ENCODE results near the gene DESI2.

DNA sequence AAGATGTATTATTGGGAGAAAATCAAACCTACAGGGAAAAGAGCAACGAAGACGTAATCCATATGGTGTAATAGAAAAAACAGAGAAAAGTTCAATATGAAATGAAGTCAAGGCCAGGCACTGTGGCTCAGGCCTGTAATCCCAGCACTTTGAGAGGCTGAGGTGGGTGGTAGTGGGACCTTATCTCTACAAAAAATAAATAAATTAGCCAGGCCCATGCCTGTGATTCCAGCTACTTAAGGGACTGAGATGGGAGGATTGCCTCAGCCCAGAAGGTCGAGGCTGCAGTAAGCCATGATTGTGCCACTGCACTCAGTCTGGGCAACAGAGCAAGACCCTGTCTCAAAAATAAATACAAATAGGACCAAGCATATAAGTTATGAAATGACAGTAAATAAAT, 11.4 kb downstream of the DESI2 start:
- TF ChIP-seq, protein P1, sequence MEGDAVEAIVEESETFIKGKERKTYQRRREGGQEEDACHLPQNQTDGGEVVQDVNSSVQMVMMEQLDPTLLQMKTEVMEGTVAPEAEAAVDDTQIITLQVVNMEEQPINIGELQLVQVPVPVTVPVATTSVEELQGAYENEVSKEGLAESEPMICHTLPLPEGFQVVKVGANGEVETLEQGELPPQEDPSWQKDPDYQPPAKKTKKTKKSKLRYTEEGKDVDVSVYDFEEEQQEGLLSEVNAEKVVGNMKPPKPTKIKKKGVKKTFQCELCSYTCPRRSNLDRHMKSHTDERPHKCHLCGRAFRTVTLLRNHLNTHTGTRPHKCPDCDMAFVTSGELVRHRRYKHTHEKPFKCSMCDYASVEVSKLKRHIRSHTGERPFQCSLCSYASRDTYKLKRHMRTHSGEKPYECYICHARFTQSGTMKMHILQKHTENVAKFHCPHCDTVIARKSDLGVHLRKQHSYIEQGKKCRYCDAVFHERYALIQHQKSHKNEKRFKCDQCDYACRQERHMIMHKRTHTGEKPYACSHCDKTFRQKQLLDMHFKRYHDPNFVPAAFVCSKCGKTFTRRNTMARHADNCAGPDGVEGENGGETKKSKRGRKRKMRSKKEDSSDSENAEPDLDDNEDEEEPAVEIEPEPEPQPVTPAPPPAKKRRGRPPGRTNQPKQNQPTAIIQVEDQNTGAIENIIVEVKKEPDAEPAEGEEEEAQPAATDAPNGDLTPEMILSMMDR (IDR thresholded peaks at IDR 0.05), result no peak
- TF ChIP-seq POLR2A (IDR thresholded peaks at IDR 0.05; ENCODE audit: low read length), result no peak
- TF ChIP-seq PHF8 (IDR thresholded peaks at IDR 0.05; ENCODE audit: borderline replicate concordance, low read depth), result no peak
- no peak for TF ChIP-seq FOXS1 (CRISPR knock-in tag; IDR thresholded peaks at IDR 0.05)
- no peak for TF ChIP-seq MAZ (IDR thresholded peaks at IDR 0.05; ENCODE audit: borderline replicate concordance, low read depth, low read length)
- no peak for TF ChIP-seq ESRRA (IDR thresholded peaks at IDR 0.05; ENCODE audit: borderline replicate concordance, low read length)
- no peak for TF ChIP-seq CBX8 (IDR thresholded peaks at IDR 0.05)
- TF ChIP-seq TFCP2L1 (CRISPR knock-in tag; IDR thresholded peaks at IDR 0.05), result no peak
- TF ChIP-seq MAFK (IDR thresholded peaks at IDR 0.05; ENCODE audit: partially characterized antibody), result no peak
- TF ChIP-seq RAD21 (conservative IDR thresholded peaks at IDR 0.05 in 1 of 2, IDR thresholded peaks at IDR 0.05 in 1 of 2), result no peak
- TF ChIP-seq ZFP36 (IDR thresholded peaks at IDR 0.05; ENCODE audit: borderline replicate concordance, partially characterized antibody), result no peak
- TF ChIP-seq, protein P2, sequence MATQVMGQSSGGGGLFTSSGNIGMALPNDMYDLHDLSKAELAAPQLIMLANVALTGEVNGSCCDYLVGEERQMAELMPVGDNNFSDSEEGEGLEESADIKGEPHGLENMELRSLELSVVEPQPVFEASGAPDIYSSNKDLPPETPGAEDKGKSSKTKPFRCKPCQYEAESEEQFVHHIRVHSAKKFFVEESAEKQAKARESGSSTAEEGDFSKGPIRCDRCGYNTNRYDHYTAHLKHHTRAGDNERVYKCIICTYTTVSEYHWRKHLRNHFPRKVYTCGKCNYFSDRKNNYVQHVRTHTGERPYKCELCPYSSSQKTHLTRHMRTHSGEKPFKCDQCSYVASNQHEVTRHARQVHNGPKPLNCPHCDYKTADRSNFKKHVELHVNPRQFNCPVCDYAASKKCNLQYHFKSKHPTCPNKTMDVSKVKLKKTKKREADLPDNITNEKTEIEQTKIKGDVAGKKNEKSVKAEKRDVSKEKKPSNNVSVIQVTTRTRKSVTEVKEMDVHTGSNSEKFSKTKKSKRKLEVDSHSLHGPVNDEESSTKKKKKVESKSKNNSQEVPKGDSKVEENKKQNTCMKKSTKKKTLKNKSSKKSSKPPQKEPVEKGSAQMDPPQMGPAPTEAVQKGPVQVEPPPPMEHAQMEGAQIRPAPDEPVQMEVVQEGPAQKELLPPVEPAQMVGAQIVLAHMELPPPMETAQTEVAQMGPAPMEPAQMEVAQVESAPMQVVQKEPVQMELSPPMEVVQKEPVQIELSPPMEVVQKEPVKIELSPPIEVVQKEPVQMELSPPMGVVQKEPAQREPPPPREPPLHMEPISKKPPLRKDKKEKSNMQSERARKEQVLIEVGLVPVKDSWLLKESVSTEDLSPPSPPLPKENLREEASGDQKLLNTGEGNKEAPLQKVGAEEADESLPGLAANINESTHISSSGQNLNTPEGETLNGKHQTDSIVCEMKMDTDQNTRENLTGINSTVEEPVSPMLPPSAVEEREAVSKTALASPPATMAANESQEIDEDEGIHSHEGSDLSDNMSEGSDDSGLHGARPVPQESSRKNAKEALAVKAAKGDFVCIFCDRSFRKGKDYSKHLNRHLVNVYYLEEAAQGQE (IDR thresholded peaks at IDR 0.05), result no peak
- TF ChIP-seq, protein P3, sequence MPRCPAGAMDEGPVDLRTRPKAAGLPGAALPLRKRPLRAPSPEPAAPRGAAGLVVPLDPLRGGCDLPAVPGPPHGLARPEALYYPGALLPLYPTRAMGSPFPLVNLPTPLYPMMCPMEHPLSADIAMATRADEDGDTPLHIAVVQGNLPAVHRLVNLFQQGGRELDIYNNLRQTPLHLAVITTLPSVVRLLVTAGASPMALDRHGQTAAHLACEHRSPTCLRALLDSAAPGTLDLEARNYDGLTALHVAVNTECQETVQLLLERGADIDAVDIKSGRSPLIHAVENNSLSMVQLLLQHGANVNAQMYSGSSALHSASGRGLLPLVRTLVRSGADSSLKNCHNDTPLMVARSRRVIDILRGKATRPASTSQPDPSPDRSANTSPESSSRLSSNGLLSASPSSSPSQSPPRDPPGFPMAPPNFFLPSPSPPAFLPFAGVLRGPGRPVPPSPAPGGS (IDR thresholded peaks at IDR 0.05), result no peak
